Stomach (tissue), 4 donors: ENCODE data around the gene ARSA.

ENCODE experiments used
- CTCF ChIP-seq, 7 experiments: fragments of 450-650 bp in 4 of 7; fragments of 200-600 bp in 3 of 7; sonication (generic) in 3 of 7; IDR thresholded peaks; one replicate each; pipeline ENCODE4 v1.5.1; 2016 to 2019; ENCODE audit warnings: antibody characterized with exemption in 7 of 7, control low read depth in 2 of 7, mild to moderate bottlenecking in 1 of 7
- EP300 ChIP-seq: sonication (generic); formaldehyde crosslinking; IDR thresholded peaks from one replicate; pipeline ENCODE4 v1.6.1; 2017; ENCODE audit warnings: antibody characterized with exemption

GRCh38 chr22:50670513-50670912 is 42.6 kb upstream of the ARSA start:
- TF ChIP-seq EP300 (no peak), CTCF (IDR thresholded peaks at IDR 0.05) (no peak)
